HepG2 (cell line): Measurements from ENCODE around the gene SLAMF9. TPM values are rescaled to one million over a fixed set of nuclear protein-coding genes. Genes with fewer than 3 reads are reported as not detected.

Experiments used
- ATAC-seq: fragments of 200-7000 bp; cut with Tn5 transposase; 3 replicates; pipeline ENCODE4 v1.9.1; 2020; ENCODE audit warnings: mild to moderate bottlenecking, moderate library complexity
- BruUV-seq: library from RNA; stranded (reverse); fragments of 400-500 nt; replicated peaks from 2 replicates; lab custom pipeline; 2021; lab: Mats Ljungman, UMichigan
- CTCF ChIA-PET: fragments of 300-600 bp; formaldehyde crosslinking; extraction: SDS; loops from one replicate; lab custom pipeline; 2021; ENCODE audit warnings: low total read pairs, inconsistent platforms, low intra/inter-chr PET ratio; lab: Yijun Ruan, JAX
- POLR2A ChIA-PET: fragments of 350-600 bp; sonication (Branson Sonifier 250); formaldehyde crosslinking; loops from one replicate; lab custom pipeline; 2020; ENCODE audit warnings: antibody characterized with exemption, inconsistent platforms; lab: Yijun Ruan, JAX
- DNase-seq: peaks from one replicate; pipeline ENCODE4 v3.0.0-alpha.2; 2015; ENCODE audit warnings: low spot score
- FAIRE-seq: peaks from 3 replicates; lab custom pipeline; 2011; peaks lifted over from hg19 to GRCh38; lab: Jason Lieb, UNC
- H2AFZ ChIP-seq: one replicate; pipeline ENCODE4 v1.6.1; 2011; ENCODE audit warnings: low read length, inconsistent platforms
- H3K27ac ChIP-seq: fragments of 300-600 bp; 3 replicates; pipeline ENCODE4 v1.8.0; 2011; ENCODE audit warnings: mixed run types, mild to moderate bottlenecking, mixed read lengths, low read length, inconsistent platforms; ENCODE audit not compliant: insufficient read depth; ENCODE audit errors: extremely low read length
- H3K27me3 ChIP-seq, 2 experiments: fragments of 200-600 bp in 1 of 2; 2 replicates in 1 of 2; 3 replicates in 1 of 2; pipeline versions ENCODE4 v1.6.0 to v1.8.0; 2011; ENCODE audit warnings: low read length in 2 of 2, mild to moderate bottlenecking in 2 of 2, moderate library complexity in 2 of 2, inconsistent platforms in 1 of 2; ENCODE audit not compliant: insufficient read depth in 2 of 2, control insufficient read depth in 1 of 2
- H3K36me3 ChIP-seq, 2 experiments: fragments of 200-600 bp in 1 of 2; replicated peaks in 1 of 2; 2 replicates in 1 of 2; 3 replicates in 1 of 2; pipeline versions ENCODE4 v1.5.1 to v1.8.0; 2011; ENCODE audit warnings: low read length in 2 of 2, inconsistent platforms in 1 of 2; ENCODE audit not compliant: insufficient read depth in 2 of 2, control insufficient read depth in 1 of 2
- H3K4me1 ChIP-seq: 2 replicates; pipeline ENCODE4 v1.5.1; 2012; ENCODE audit warnings: low read length, inconsistent platforms; ENCODE audit not compliant: insufficient read depth
- H3K4me2 ChIP-seq: 2 replicates; pipeline ENCODE4 v1.6.0; 2011; ENCODE audit warnings: low read depth, low read length, inconsistent platforms
- H3K4me3 ChIP-seq, 3 experiments: fragments of 200-600 bp in 1 of 3; sonication (generic), shearing (Covaris generic) in 1 of 3; replicated peaks in 1 of 3; 2 replicates each; pipeline ENCODE4 v1.5.1; 2011 to 2016; ENCODE audit warnings: low read length in 3 of 3, inconsistent platforms in 2 of 3, low read depth in 2 of 3, mild to moderate bottlenecking in 2 of 3, control low read depth in 1 of 3, mixed read lengths in 1 of 3; ENCODE audit not compliant: insufficient read depth in 1 of 3
- H3K79me2 ChIP-seq: one replicate; pipeline ENCODE4 v1.6.1; 2011; ENCODE audit warnings: low read length, inconsistent platforms; ENCODE audit not compliant: insufficient read depth
- H3K9ac ChIP-seq: 2 replicates; pipeline ENCODE4 v1.6.0; 2011; ENCODE audit warnings: mild to moderate bottlenecking, low read depth, low read length, inconsistent platforms; ENCODE audit not compliant: insufficient read depth
- H3K9me3 ChIP-seq: 2 replicates; pipeline ENCODE4 v1.5.1; 2012; ENCODE audit warnings: mild to moderate bottlenecking, low read length
- H4K20me1 ChIP-seq: 2 replicates; pipeline ENCODE4 v1.6.0; 2011; ENCODE audit warnings: inconsistent platforms, mild to moderate bottlenecking, low read length, moderate library complexity; ENCODE audit not compliant: insufficient read depth
- FOSL2 ChIP-seq: sonication (generic); formaldehyde crosslinking; IDR thresholded peaks from 2 replicates; pipeline ENCODE4 v1.4.0; 2020; ENCODE audit warnings: missing genetic modification reagents
- HNRNPK ChIP-seq: fragments of 200-400 bp; formaldehyde crosslinking; IDR thresholded peaks from 2 replicates; pipeline ENCODE4 v1.6.1; 2018; ENCODE audit warnings: low read length, low read depth, moderate library complexity, mild to moderate bottlenecking; ENCODE audit not compliant: poor library complexity, severe bottlenecking
- PHF8 ChIP-seq: sonication (generic); formaldehyde crosslinking; IDR thresholded peaks from 2 replicates; pipeline ENCODE4 v1.5.0; 2020; ENCODE audit warnings: missing genetic modification reagents
- RBFOX2 ChIP-seq: fragments of 200-400 bp; formaldehyde crosslinking; IDR thresholded peaks from 2 replicates; pipeline ENCODE4 v1.6.1; 2017; ENCODE audit warnings: low read depth, mild to moderate bottlenecking, low read length
- SKI ChIP-seq: fragments of 450-650 bp; IDR thresholded peaks from one replicate; pipeline ENCODE4 v1.6.1; 2018; ENCODE audit warnings: mild to moderate bottlenecking; ENCODE audit not compliant: partially characterized antibody
- ZBTB2 ChIP-seq: sonication (generic); formaldehyde crosslinking; IDR thresholded peaks from 2 replicates; pipeline ENCODE4 v1.8.0; 2022; ENCODE audit warnings: low read depth, missing genetic modification reagents
- ZNF850 ChIP-seq: sonication (generic); formaldehyde crosslinking; conservative IDR thresholded peaks from 2 replicates; pipeline ENCODE4 v1.9.0; 2021; ENCODE audit warnings: mild to moderate bottlenecking, missing genetic modification reagents
- WGBS: methylation state at CpG from one replicate; pipeline ENCODE4 v1.1.6; 2017; ENCODE audit warnings: low lambda C conversion rate; 5-methylcytosine and 5-hydroxymethylcytosine counted together
- in situ Hi-C: cut with HindIII; loops from 2 replicates; pipeline ENCODE4 v1.10.0; 2017; ENCODE audit warnings: low pct_unique_long_range_greater_than_20kb; ENCODE audit not compliant: extremely low pct_ligation_motif_present
- intact Hi-C: fragments of 100-400 bp; cut with micrococcal nuclease; formaldehyde crosslinking; loops from one replicate; pipeline ENCODE4 v1.10.0; 2022; ENCODE audit not compliant: unreplicated experiment
- polyA plus RNA-seq, 8 experiments: library from polyadenylated mRNA; depleted of rRNA in 3 of 8; stranded (reverse) in 7 of 8; unstranded in 1 of 8; fragments of >200 nt; fragmentation: Illumina TruSeq in 4 of 8; extraction: Trizol in 4 of 8; gene quantifications; 2 replicates each; pipeline versions ENCODE4 v1.2.1 to v1.2.3, GENCODE V29; 2011 to 2016; ENCODE audit warnings: low read depth in 4 of 8, missing spikeins in 1 of 8, mixed read lengths in 1 of 8; ENCODE audit not compliant: insufficient read depth in 1 of 8
- total RNA-seq, 5 experiments: library from RNA; depleted of rRNA; stranded (reverse); fragments of >200 nt; fragmentation: Illumina TruSeq; extraction: Trizol; gene quantifications; 2 replicates each; pipeline ENCODE4 v1.2.3, GENCODE V29; 2016; ENCODE audit warnings: low read depth in 1 of 5
- TF ChIP-seq, protein P1 (sequence below): sonication (generic); formaldehyde crosslinking; IDR thresholded peaks from 2 replicates; pipeline ENCODE4 v1.4.0; 2020; ENCODE audit warnings: missing genetic modification reagents
- TF ChIP-seq, protein P2 (sequence below): sonication (generic); formaldehyde crosslinking; IDR thresholded peaks from 2 replicates; pipeline ENCODE4 v1.4.0; 2020; ENCODE audit warnings: missing genetic modification reagents
- TF ChIP-seq, protein P3 (sequence below): sonication (generic); formaldehyde crosslinking; IDR thresholded peaks from 2 replicates; pipeline ENCODE4 v1.4.0; 2020; ENCODE audit warnings: low read depth, missing genetic modification reagents
- TF ChIP-seq, protein P4 (sequence below): sonication (generic); formaldehyde crosslinking; conservative IDR thresholded peaks from 2 replicates; pipeline ENCODE4 v1.4.0; 2020; ENCODE audit warnings: missing genetic modification reagents

The SLAMF9 gene
- total and polyA plus RNA-seq, 2 of the 13 experiments (the other 11 are each of a cell fraction or from before 2014, with no cell fraction given): 0.82 TPM; not detected in 1

DNA sequence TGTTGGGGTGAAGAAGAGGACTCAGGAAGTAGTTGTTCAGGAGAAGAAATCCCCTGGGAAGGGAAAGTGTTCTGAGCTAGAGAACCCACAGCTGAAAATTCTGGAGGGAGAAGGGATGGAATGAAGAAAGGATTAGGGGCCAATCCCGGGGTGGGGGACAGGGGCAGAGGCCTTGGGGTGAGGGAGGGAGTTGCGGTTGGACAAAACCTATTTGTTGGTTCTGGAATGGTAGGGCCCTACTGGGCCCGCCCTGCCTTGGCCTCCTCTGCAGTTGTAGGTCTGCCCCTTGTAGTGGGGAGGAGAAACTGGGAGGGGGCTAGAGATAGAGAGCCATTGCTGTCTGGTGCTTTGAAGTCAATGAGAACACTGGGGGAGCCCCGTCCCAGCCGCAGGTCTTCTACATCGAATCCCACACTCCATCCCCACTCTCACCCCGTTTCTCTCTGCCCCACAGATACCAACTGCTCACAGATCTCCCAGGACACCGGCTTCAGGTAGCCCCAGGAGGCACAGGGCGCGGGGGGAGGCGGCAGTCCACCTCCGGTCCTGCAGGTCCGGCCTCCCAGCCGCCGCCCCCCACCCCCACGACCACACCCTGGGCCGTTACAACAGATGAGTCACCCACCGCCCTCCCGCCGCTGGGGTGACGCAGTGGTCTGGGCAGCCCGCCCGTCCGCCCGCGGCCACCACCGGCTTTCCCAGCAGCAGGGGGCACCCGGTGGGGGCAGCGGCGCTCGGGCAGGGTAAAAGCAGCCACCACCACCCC, 29.8 kb downstream of the SLAMF9 start:
- intact Hi-C loops (no loop called here), in situ Hi-C loops (no loop called here)
- no peaks in the 10 kb centered on the region for H3K36me3 ChIP-seq
- no peaks in the 10 kb centered on the region for H3K79me2 ChIP-seq
- DNase-seq (peak; percentile 24), ATAC-seq (peak; percentile 9), FAIRE-seq (no peak)
- ChIA-PET POLR2A (interaction anchor here (1.3 kb wide), 1 partner anchor 10 kb away, joined by 4 read pairs; no protein-coding TSS in a partner anchor), CTCF (no interaction called here)
- peak overlapping the region in 2 of 3 experiments; percentile 51 to 56; a peak in 5 of 6 replicates for H3K4me3 ChIP-seq
- no TSS peak for BruUV-seq
- H4K20me1 ChIP-seq: no peaks in the 10 kb centered on the region
- H3K9me3 ChIP-seq: no peaks in the 10 kb centered on the region
- WGBS: 41% methylated on average over 8 of the region's 31 CpGs
- H3K4me2 ChIP-seq: peak overlapping the region; percentile 66
- TF ChIP-seq, protein P1, sequence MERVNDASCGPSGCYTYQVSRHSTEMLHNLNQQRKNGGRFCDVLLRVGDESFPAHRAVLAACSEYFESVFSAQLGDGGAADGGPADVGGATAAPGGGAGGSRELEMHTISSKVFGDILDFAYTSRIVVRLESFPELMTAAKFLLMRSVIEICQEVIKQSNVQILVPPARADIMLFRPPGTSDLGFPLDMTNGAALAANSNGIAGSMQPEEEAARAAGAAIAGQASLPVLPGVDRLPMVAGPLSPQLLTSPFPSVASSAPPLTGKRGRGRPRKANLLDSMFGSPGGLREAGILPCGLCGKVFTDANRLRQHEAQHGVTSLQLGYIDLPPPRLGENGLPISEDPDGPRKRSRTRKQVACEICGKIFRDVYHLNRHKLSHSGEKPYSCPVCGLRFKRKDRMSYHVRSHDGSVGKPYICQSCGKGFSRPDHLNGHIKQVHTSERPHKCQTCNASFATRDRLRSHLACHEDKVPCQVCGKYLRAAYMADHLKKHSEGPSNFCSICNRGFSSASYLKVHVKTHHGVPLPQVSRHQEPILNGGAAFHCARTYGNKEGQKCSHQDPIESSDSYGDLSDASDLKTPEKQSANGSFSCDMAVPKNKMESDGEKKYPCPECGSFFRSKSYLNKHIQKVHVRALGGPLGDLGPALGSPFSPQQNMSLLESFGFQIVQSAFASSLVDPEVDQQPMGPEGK: peak; percentile 64
- TF ChIP-seq, protein P2, sequence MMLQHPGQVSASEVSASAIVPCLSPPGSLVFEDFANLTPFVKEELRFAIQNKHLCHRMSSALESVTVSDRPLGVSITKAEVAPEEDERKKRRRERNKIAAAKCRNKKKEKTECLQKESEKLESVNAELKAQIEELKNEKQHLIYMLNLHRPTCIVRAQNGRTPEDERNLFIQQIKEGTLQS (CRISPR knock-in tag): peak; percentile 50; the same call in 1 of the 2 replicates
- TF ChIP-seq RBFOX2: peak; percentile 51; the same call in 1 of the 2 replicates
- TF ChIP-seq PHF8: 0 out of 2 replicates have a peak, but pooled peaks have one; percentile 9
- 0 out of 2 replicates have a peak, but pooled peaks have one; percentile 36 for TF ChIP-seq ZBTB2 (CRISPR knock-in tag)
- peak; percentile 6 for TF ChIP-seq HNRNPK
- TF ChIP-seq, protein P3, sequence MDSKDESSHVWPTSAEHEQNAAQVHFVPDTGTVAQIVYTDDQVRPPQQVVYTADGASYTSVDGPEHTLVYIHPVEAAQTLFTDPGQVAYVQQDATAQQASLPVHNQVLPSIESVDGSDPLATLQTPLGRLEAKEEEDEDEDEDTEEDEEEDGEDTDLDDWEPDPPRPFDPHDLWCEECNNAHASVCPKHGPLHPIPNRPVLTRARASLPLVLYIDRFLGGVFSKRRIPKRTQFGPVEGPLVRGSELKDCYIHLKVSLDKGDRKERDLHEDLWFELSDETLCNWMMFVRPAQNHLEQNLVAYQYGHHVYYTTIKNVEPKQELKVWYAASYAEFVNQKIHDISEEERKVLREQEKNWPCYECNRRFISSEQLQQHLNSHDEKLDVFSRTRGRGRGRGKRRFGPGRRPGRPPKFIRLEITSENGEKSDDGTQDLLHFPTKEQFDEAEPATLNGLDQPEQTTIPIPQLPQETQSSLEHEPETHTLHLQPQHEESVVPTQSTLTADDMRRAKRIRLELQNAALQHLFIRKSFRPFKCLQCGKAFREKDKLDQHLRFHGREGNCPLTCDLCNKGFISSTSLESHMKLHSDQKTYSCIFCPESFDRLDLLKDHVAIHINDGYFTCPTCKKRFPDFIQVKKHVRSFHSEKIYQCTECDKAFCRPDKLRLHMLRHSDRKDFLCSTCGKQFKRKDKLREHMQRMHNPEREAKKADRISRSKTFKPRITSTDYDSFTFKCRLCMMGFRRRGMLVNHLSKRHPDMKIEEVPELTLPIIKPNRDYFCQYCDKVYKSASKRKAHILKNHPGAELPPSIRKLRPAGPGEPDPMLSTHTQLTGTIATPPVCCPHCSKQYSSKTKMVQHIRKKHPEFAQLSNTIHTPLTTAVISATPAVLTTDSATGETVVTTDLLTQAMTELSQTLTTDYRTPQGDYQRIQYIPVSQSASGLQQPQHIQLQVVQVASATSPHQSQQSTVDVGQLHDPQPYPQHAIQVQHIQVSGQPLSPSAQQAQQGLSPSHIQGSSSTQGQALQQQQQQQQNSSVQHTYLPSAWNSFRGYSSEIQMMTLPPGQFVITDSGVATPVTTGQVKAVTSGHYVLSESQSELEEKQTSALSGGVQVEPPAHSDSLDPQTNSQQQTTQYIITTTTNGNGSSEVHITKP (CRISPR knock-in tag): peak; percentile 20; the same call in 1 of the 2 replicates
- TF ChIP-seq, protein P4, sequence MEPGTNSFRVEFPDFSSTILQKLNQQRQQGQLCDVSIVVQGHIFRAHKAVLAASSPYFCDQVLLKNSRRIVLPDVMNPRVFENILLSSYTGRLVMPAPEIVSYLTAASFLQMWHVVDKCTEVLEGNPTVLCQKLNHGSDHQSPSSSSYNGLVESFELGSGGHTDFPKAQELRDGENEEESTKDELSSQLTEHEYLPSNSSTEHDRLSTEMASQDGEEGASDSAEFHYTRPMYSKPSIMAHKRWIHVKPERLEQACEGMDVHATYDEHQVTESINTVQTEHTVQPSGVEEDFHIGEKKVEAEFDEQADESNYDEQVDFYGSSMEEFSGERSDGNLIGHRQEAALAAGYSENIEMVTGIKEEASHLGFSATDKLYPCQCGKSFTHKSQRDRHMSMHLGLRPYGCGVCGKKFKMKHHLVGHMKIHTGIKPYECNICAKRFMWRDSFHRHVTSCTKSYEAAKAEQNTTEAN (CRISPR knock-in tag): no peak
- no peak for TF ChIP-seq ZNF850 (CRISPR knock-in tag)
- TF ChIP-seq FOSL2: peak; percentile 87
- peak; percentile 24 for TF ChIP-seq SKI
- H3K27me3 ChIP-seq: peaks cover 5 to 34% of the 10 kb centered on the region in 2 experiments; a peak in 4 of 5 replicates
- no peak overlapping the region for H2AFZ ChIP-seq
- peak overlapping the region; percentile 8 for H3K27ac ChIP-seq
- peak overlapping the region; percentile 66 for H3K9ac ChIP-seq
- peaks cover 41% of the 10 kb centered on the region for H3K4me1 ChIP-seq
